ENCODE results near the gene GSTM4. TPM values are rescaled to one million over a fixed set of nuclear protein-coding genes. Genes with fewer than 3 reads are reported as not detected.
"Not testable (repeated sequence)": the region's sequence is repeated elsewhere in the genome, so short reads cannot be mapped to it uniquely, and the experiment has no call there.

GSTM4 gene
- total RNA-seq, 6 experiments from 2014 or later = 16.0 to 27.1 (median 24.8) TPM

GRCh38 chr1:109677459-109677858, 21.6 kb downstream of the GSTM4 start:
- Mint-ChIP-seq H3K9me3 (no peaks in the 10 kb centered on the region), H3K4me3 (no peak overlapping the region), H3K27ac (no peak overlapping the region), H3K36me3 (ENCODE audit: low read depth) (peaks cover 5% of the 10 kb centered on the region; the same call in 1 of the 2 replicates), H3K4me1 (ENCODE audit: low read depth) (peaks cover 14% of the 10 kb centered on the region), H3K27me3 (ENCODE audit: insufficient read depth) (peaks cover 3% of the 10 kb centered on the region)
- no peak for DNase-seq
- TF ChIP-seq CTCF (IDR thresholded peaks at IDR 0.05) = no peak

- DNase-seq; H3K4me3 Mint-ChIP-seq; H3K27ac Mint-ChIP-seq; H3K27me3 Mint-ChIP-seq (ENCODE audit: insufficient read depth); H3K9me3 Mint-ChIP-seq; H3K36me3 Mint-ChIP-seq (ENCODE audit: low read depth): not testable (repeated sequence)
- H3K4me1 Mint-ChIP-seq (ENCODE audit: low read depth) = peaks cover 14% of the 10 kb centered on the region
Observed at GRCh38 chr1:109678637-109679036, 22.7 kb downstream of the GSTM4 start.

- not testable (repeated sequence) for H3K4me3 Mint-ChIP-seq, H3K27ac Mint-ChIP-seq
Observed at GRCh38 chr1:109684777-109685176, 28.9 kb downstream of the GSTM4 start.

GRCh38 chr1:109685399-109685798, 29.5 kb downstream of the GSTM4 start:
- H3K27ac Mint-ChIP-seq; H3K9me3 Mint-ChIP-seq; H3K36me3 Mint-ChIP-seq (ENCODE audit: low read depth); H3K4me1 Mint-ChIP-seq (ENCODE audit: low read depth); DNase-seq; H3K27me3 Mint-ChIP-seq (ENCODE audit: insufficient read depth); H3K4me3 Mint-ChIP-seq: not testable (repeated sequence)

More at GRCh38 chr1:109684777-109685176, 28.9 kb downstream of the GSTM4 start:
- not testable (repeated sequence) for H3K27me3 Mint-ChIP-seq (ENCODE audit: insufficient read depth); H3K4me1 Mint-ChIP-seq (ENCODE audit: low read depth); H3K36me3 Mint-ChIP-seq (ENCODE audit: low read depth); H3K9me3 Mint-ChIP-seq; DNase-seq

GRCh38 chr1:109685890-109686289, 30.0 kb downstream of the GSTM4 start:
- DNase-seq; H3K4me3 Mint-ChIP-seq; H3K27ac Mint-ChIP-seq; H3K4me1 Mint-ChIP-seq (ENCODE audit: low read depth); H3K36me3 Mint-ChIP-seq (ENCODE audit: low read depth); H3K9me3 Mint-ChIP-seq; H3K27me3 Mint-ChIP-seq (ENCODE audit: insufficient read depth): not testable (repeated sequence)

- H3K4me3 Mint-ChIP-seq = peak overlapping the region; percentile 86
- not testable (repeated sequence) for H3K4me1 Mint-ChIP-seq (ENCODE audit: low read depth); H3K36me3 Mint-ChIP-seq (ENCODE audit: low read depth); H3K27me3 Mint-ChIP-seq (ENCODE audit: insufficient read depth); DNase-seq; H3K9me3 Mint-ChIP-seq
- H3K27ac Mint-ChIP-seq = peak overlapping the region; percentile 89
Observed at GRCh38 chr1:109687109-109687508, 31.2 kb downstream of the GSTM4 start.

- peaks cover 5% of the 10 kb centered on the region for H3K9me3 Mint-ChIP-seq
- H3K36me3 Mint-ChIP-seq (ENCODE audit: low read depth) = peaks cover 5% of the 10 kb centered on the region; the same call in 1 of the 2 replicates
- peak; percentile 39 for TF ChIP-seq CTCF (IDR thresholded peaks at IDR 0.05)
- H3K27ac Mint-ChIP-seq = peak within 1 kb of the TSS; percentile 89
- DNase-seq = peak; percentile 11
- H3K4me1 Mint-ChIP-seq (ENCODE audit: low read depth) = peaks cover 5% of the 10 kb centered on the region; the same call in 1 of the 2 replicates
- peak within 1 kb of the TSS; percentile 86 for H3K4me3 Mint-ChIP-seq
- peaks cover 6% of the 10 kb centered on the region for H3K27me3 Mint-ChIP-seq (ENCODE audit: insufficient read depth)
Observed at GRCh38 chr1:109687641-109688499, 32.0 kb downstream of the GSTM4 start, which contains the start of gene GSTM1. GSTM1 (plus strand) TSS chr1:109687817; CDS start chr1:109687874, 57 bp downstream.

GRCh38 chr1:109689844-109690405, 34.0 kb downstream of the GSTM4 start:
- DNase-seq = no peak
- Mint-ChIP-seq H3K36me3 (ENCODE audit: low read depth) (peaks cover 3% of the 10 kb centered on the region; the same call in 1 of the 2 replicates), H3K4me3 (no peak overlapping the region), H3K9me3 (peaks cover 1% of the 10 kb centered on the region), H3K27ac (no peak overlapping the region), H3K4me1 (ENCODE audit: low read depth) (peaks cover 5% of the 10 kb centered on the region; the same call in 1 of the 2 replicates), H3K27me3 (ENCODE audit: insufficient read depth) (peaks cover 6% of the 10 kb centered on the region)
- no peak for TF ChIP-seq CTCF (IDR thresholded peaks at IDR 0.05)

Data from HFFc6 (cell line).